HCT116 (cell line): ENCODE results near the gene ATP2A3. TPM values are rescaled to one million over a fixed set of nuclear protein-coding genes. Genes with fewer than 3 reads are reported as not detected.
A peak's percentile ranks its signal among the peaks of the same experiment; 100 is the strongest.

Source experiments
- ATAC-seq: fragments of 200-7000 bp; cut with Tn5 transposase; 2 replicates; pipeline ENCODE4 v1.9.1; 2020; ENCODE audit warnings: mild to moderate bottlenecking, moderate library complexity
- BruUV-seq: library from RNA; stranded (reverse); fragments of 400-500 nt; replicated peaks from 2 replicates; lab custom pipeline; 2021; lab: Mats Ljungman, UMichigan
- CTCF ChIA-PET: fragments of 300-600 bp; sonication (Branson Sonifier 250); formaldehyde crosslinking; loops from one replicate; lab custom pipeline; 2021; ENCODE audit warnings: antibody characterized with exemption; lab: Charles Lee
- POLR2A ChIA-PET: fragments of 300-600, 350-600 bp; sonication (Branson Sonifier 250); formaldehyde crosslinking; loops from one replicate; lab custom pipeline; 2021; ENCODE audit warnings: antibody characterized with exemption; lab: Charles Lee
- RAD21 ChIA-PET, 2 experiments: fragments of 300-600 bp; sonication (Branson Sonifier 250); formaldehyde crosslinking; loops; one replicate each; lab custom pipeline; 2023; ENCODE audit warnings: low total read pairs in 2 of 2; ENCODE audit not compliant: uncharacterized antibody in 2 of 2, unreplicated experiment in 2 of 2, low non-redundant PET in 1 of 2; lab: Charles Lee
- DNase-seq: peaks from one replicate; pipeline ENCODE4 v3.0.0-alpha.2; 2010; ENCODE audit warnings: low read depth, low spot score
- H2AFZ ChIP-seq: fragments of 200-600 bp; shearing (Covaris generic), sonication (generic); 2 replicates; pipeline ENCODE4 v1.6.1; 2017; ENCODE audit warnings: low read depth, mixed run types, mixed read lengths, antibody characterized with exemption, low read length; ENCODE audit not compliant: poor library complexity, severe bottlenecking
- H3K27ac ChIP-seq: 2 replicates; pipeline ENCODE4 v1.5.1; 2012; ENCODE audit warnings: low read depth, low read length
- H3K27me3 ChIP-seq: fragments of 200-600 bp; sonication (generic); 2 replicates; pipeline ENCODE4 v1.6.1; 2016; ENCODE audit warnings: mixed run types, low read length, mixed read lengths; ENCODE audit not compliant: insufficient read depth
- H3K36me3 ChIP-seq, 2 experiments: fragments of 200-500 bp in 1 of 2; fragments of 200-600 bp in 1 of 2; sonication (Bioruptor generic) in 1 of 2; sonication (generic) in 1 of 2; 2 replicates each; pipeline versions ENCODE4 v1.5.1 to v1.6.1; 2014 to 2016; ENCODE audit warnings: low read length in 2 of 2, inconsistent platforms in 1 of 2, mixed read lengths in 1 of 2, mixed run types in 1 of 2; ENCODE audit not compliant: insufficient read depth in 2 of 2, control insufficient read depth in 1 of 2
- H3K4me1 ChIP-seq, 2 experiments: fragments of 200-600 bp in 1 of 2; sonication (generic) in 1 of 2; 2 replicates each; pipeline versions ENCODE4 v1.5.1 to v1.6.1; 2012 to 2017; ENCODE audit warnings: low read length in 2 of 2, inconsistent platforms in 1 of 2, mild to moderate bottlenecking in 1 of 2, mixed read lengths in 1 of 2, mixed run types in 1 of 2, moderate library complexity in 1 of 2; ENCODE audit not compliant: insufficient read depth in 2 of 2, control insufficient read depth in 1 of 2
- H3K4me2 ChIP-seq: fragments of 200-600 bp; sonication (generic); 2 replicates; pipeline ENCODE4 v1.6.1; 2017; ENCODE audit warnings: mixed run types, low read length, mixed read lengths
- H3K4me3 ChIP-seq, 2 experiments: fragments of 200-600 bp in 1 of 2; sonication (generic) in 1 of 2; replicated peaks in 1 of 2; 2 replicates each; pipeline ENCODE4 v1.5.1; 2011 to 2016; ENCODE audit warnings: low read length in 2 of 2, control low read depth in 1 of 2, low read depth in 1 of 2, mild to moderate bottlenecking in 1 of 2, mixed read lengths in 1 of 2, mixed run types in 1 of 2
- H3K79me2 ChIP-seq: fragments of 200-600 bp; sonication (generic); 2 replicates; pipeline ENCODE4 v1.6.1; 2017; ENCODE audit warnings: mild to moderate bottlenecking, mixed run types, low read length, moderate library complexity, mixed read lengths; ENCODE audit not compliant: insufficient read depth
- H3K9ac ChIP-seq: fragments of 200-600 bp; sonication (generic); 2 replicates; pipeline ENCODE4 v1.6.1; 2016; ENCODE audit warnings: low read length, mixed read lengths
- H3K9me2 ChIP-seq: fragments of 200-600 bp; sonication (generic), shearing (Covaris generic); 2 replicates; pipeline ENCODE4 v1.6.1; 2017; ENCODE audit warnings: mixed run types, mild to moderate bottlenecking, moderate library complexity; ENCODE audit not compliant: insufficient read depth
- H3K9me3 ChIP-seq, 2 experiments: fragments of 200-500 bp in 1 of 2; fragments of 200-600 bp in 1 of 2; sonication (Bioruptor generic) in 1 of 2; sonication (generic) in 1 of 2; 2 replicates each; pipeline ENCODE4 v1.6.1; 2014 to 2017; ENCODE audit warnings: low read length in 2 of 2, mixed read lengths in 2 of 2, inconsistent platforms in 1 of 2, low read depth in 1 of 2, mild to moderate bottlenecking in 1 of 2, mixed run types in 1 of 2, moderate library complexity in 1 of 2; ENCODE audit not compliant: control insufficient read depth in 1 of 2, insufficient read depth in 1 of 2
- H4K20me1 ChIP-seq: fragments of 200-600 bp; sonication (generic), shearing (Covaris generic); 2 replicates; pipeline ENCODE4 v1.6.1; 2017; ENCODE audit warnings: mixed run types, mild to moderate bottlenecking, moderate library complexity; ENCODE audit not compliant: insufficient read depth
- ELF1 ChIP-seq: IDR thresholded peaks from 2 replicates; pipeline ENCODE4 v1.6.1; 2012; ENCODE audit warnings: low read depth, borderline replicate concordance
- ZFX ChIP-seq: fragments of 450-650 bp; IDR thresholded peaks from 2 replicates; pipeline ENCODE4 v1.6.1; 2017
- ZNF274 ChIP-seq: fragments of 200-500 bp; sonication (Bioruptor generic); IDR thresholded peaks from 2 replicates; pipeline ENCODE4 v1.6.1; 2014; ENCODE audit warnings: mild to moderate bottlenecking, low read depth, low read length, inconsistent platforms
- intact Hi-C: fragments of 100-400 bp; cut with micrococcal nuclease; formaldehyde crosslinking; loops from 2 replicates; pipeline ENCODE4 v1.10.0; 2022
- total RNA-seq: library from RNA; stranded (reverse); gene quantifications from one replicate; pipeline ENCODE4 v1.2.1, GENCODE V29; 2021; ENCODE audit not compliant: unreplicated experiment
- TF ChIP-seq, protein P1 (sequence below): IDR thresholded peaks from 2 replicates; pipeline ENCODE4 v1.6.1; 2012
- TF ChIP-seq, protein P2 (sequence below): IDR thresholded peaks from 2 replicates; pipeline ENCODE4 v1.6.1; 2011; ENCODE audit warnings: mild to moderate bottlenecking, low read length, moderate library complexity; ENCODE audit not compliant: insufficient replicate concordance; ENCODE audit errors: extremely low read depth
- TF ChIP-seq, protein P3 (sequence below): IDR thresholded peaks from 2 replicates; pipeline ENCODE4 v1.6.1; 2012; ENCODE audit warnings: low read depth

Gene ATP2A3
- total RNA-seq, 1 experiment from 2014 or later: 23.1 TPM

DNA sequence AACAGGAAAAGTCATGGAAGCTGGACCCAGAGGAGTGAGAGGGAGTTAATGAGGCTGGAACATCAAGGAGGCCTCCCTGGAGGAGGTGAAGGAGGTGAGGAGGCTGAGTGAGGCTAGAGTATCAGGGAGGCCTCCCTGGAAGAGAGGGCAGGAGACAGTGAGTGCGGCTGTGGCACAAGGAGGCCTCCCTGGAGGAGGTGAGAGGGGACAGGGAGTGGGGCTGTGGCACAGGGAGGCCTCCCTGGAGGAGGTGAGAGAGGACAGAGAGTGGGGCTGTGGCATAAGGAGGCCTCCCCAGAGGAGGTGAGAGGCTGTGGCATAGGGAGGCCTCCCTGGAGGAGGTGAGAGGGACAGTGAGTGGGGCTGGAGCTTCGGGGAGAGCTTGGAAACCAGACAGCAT is 76.8 kb downstream of the ATP2A3 start:
- H3K9me2 ChIP-seq: no peaks in the 10 kb centered on the region
- ChIA-PET RAD21 (no interaction called here), POLR2A (no interaction called here)
- ATAC-seq: no peak
- peak overlapping the region; percentile 89; the same call in 1 of the 2 replicates for H3K4me2 ChIP-seq
- no peaks in the 10 kb centered on the region for H3K9me3 ChIP-seq
- intact Hi-C loops: no loop called here
- peaks cover 16% of the 10 kb centered on the region; the same call in 1 of the 2 replicates for H3K79me2 ChIP-seq
- TF ChIP-seq ZFX (no peak), ELF1 (no peak), ZNF274 (no peak)
- TF ChIP-seq, protein P1, sequence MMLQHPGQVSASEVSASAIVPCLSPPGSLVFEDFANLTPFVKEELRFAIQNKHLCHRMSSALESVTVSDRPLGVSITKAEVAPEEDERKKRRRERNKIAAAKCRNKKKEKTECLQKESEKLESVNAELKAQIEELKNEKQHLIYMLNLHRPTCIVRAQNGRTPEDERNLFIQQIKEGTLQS: no peak
- TF ChIP-seq, protein P2, sequence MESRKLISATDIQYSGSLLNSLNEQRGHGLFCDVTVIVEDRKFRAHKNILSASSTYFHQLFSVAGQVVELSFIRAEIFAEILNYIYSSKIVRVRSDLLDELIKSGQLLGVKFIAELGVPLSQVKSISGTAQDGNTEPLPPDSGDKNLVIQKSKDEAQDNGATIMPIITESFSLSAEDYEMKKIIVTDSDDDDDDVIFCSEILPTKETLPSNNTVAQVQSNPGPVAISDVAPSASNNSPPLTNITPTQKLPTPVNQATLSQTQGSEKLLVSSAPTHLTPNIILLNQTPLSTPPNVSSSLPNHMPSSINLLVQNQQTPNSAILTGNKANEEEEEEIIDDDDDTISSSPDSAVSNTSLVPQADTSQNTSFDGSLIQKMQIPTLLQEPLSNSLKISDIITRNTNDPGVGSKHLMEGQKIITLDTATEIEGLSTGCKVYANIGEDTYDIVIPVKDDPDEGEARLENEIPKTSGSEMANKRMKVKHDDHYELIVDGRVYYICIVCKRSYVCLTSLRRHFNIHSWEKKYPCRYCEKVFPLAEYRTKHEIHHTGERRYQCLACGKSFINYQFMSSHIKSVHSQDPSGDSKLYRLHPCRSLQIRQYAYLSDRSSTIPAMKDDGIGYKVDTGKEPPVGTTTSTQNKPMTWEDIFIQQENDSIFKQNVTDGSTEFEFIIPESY: no peak
- TF ChIP-seq, protein P3, sequence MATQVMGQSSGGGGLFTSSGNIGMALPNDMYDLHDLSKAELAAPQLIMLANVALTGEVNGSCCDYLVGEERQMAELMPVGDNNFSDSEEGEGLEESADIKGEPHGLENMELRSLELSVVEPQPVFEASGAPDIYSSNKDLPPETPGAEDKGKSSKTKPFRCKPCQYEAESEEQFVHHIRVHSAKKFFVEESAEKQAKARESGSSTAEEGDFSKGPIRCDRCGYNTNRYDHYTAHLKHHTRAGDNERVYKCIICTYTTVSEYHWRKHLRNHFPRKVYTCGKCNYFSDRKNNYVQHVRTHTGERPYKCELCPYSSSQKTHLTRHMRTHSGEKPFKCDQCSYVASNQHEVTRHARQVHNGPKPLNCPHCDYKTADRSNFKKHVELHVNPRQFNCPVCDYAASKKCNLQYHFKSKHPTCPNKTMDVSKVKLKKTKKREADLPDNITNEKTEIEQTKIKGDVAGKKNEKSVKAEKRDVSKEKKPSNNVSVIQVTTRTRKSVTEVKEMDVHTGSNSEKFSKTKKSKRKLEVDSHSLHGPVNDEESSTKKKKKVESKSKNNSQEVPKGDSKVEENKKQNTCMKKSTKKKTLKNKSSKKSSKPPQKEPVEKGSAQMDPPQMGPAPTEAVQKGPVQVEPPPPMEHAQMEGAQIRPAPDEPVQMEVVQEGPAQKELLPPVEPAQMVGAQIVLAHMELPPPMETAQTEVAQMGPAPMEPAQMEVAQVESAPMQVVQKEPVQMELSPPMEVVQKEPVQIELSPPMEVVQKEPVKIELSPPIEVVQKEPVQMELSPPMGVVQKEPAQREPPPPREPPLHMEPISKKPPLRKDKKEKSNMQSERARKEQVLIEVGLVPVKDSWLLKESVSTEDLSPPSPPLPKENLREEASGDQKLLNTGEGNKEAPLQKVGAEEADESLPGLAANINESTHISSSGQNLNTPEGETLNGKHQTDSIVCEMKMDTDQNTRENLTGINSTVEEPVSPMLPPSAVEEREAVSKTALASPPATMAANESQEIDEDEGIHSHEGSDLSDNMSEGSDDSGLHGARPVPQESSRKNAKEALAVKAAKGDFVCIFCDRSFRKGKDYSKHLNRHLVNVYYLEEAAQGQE: no peak
- TF ChIP-seq, all 23 proteins: peak for 0
- no peak for DNase-seq
- BruUV-seq: no TSS peak
- Histone ChIP-seq H2AFZ (no peak overlapping the region), H3K4me1 (peaks cover 58 to 70% of the 10 kb centered on the region in 2 experiments), H3K9ac (peak overlapping the region; percentile 63), H3K36me3 (peaks cover 4 to 13% of the 10 kb centered on the region in 2 experiments; a peak in 2 of 4 replicates), H3K27me3 (no peaks in the 10 kb centered on the region), H4K20me1 (no peaks in the 10 kb centered on the region), H3K4me3 (no peak overlapping the region), H3K27ac (peak overlapping the region; percentile 83)
- CTCF ChIA-PET: no interaction called here
